GM12892 (cell line): ENCODE measurements around the gene CHIT1.

ENCODE experiments used
- POLR2A ChIP-seq: IDR thresholded peaks from 2 replicates; pipeline ENCODE4 v1.6.1; 2011; ENCODE audit warnings: low read depth, low read length, control low read depth
- POLR2AphosphoS5 ChIP-seq: IDR thresholded peaks from 2 replicates; pipeline ENCODE4 v1.6.1; 2011; ENCODE audit warnings: low read depth, low read length, control low read depth
- TAF1 ChIP-seq: IDR thresholded peaks from 2 replicates; pipeline ENCODE4 v1.6.1; 2011; ENCODE audit warnings: low read depth, mild to moderate bottlenecking, control low read depth, low read length, borderline replicate concordance

DNA sequence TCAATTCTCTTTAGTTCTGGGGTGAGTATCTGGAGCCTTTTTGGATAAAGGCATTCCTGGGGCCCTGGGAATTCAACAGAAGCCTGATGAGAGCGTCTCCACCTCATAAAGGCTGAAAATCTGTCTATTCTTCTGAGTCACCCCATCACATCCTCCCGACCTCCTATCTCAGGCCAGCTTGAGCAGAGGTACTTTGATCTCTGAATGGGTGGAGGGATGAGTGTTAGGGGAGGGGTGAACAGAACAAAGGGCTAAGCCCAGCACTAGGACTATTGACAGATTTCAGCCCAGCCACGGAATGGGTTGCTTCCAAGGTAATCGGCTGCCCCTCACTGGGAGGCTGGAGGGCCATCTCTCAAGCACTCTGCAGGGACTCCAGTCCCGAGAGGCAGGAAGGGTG is 51.4 kb downstream of the CHIT1 start:
- no peak for TF ChIP-seq POLR2A
- no peak for TF ChIP-seq POLR2AphosphoS5
- TF ChIP-seq TAF1: no peak
